Keratinocyte (primary cell): Measurements from ENCODE around the gene ADAM22.

ENCODE experiments used
- EZH2 ChIP-seq: IDR thresholded peaks from one replicate; pipeline ENCODE4 v1.6.1; 2012; ENCODE audit warnings: inconsistent platforms, mild to moderate bottlenecking, low read length, moderate library complexity
- TF ChIP-seq, protein P1 (sequence below), 3 experiments: IDR thresholded peaks in 1 of 3; conservative IDR thresholded peaks in 1 of 3; optimal IDR thresholded peaks in 1 of 3; 2 replicates in 2 of 3; 3 replicates in 1 of 3; pipeline versions ENCODE3 to v1.5.1; 2011; ENCODE audit warnings: low read length in 3 of 3, mild to moderate bottlenecking in 3 of 3, moderate library complexity in 2 of 3, control low read depth in 1 of 3, inconsistent platforms in 1 of 3; ENCODE audit not compliant: insufficient read depth in 2 of 3; ENCODE audit errors: extremely low read depth in 1 of 3

DNA sequence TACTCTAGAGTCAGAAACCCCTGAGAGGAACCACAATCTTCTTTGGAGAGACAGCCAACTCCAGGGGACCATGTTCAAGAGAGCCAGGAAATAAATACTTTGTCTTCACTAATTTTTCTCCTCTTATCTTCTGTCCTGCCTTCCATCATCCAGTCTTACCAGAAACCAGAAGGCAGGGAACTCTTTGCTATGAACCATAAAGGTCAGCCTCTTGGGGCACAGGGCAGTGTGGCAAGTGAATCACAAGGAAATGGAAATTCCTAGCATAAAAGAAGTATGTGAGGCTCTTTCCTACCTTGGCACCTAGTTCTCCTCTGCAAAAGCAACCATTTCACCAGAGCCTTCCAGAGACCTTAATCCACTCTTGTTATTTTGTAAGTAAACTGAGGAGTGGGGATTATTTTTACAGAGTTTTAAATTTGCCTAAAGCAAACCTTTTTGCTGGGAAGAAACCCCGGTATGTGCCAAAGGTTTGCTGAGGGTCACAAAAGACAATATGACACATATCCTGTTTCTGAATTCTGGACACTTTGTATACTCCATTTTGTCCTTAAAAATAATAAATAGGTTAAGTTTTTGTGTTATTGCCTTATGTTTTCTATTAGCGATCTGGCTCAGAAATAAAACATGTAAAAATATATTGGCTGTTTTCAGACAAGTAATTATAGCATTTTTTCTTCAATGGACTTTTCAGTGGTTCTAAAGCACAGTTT, 87.1 kb downstream of the ADAM22 start:
- TF ChIP-seq, protein P1, sequence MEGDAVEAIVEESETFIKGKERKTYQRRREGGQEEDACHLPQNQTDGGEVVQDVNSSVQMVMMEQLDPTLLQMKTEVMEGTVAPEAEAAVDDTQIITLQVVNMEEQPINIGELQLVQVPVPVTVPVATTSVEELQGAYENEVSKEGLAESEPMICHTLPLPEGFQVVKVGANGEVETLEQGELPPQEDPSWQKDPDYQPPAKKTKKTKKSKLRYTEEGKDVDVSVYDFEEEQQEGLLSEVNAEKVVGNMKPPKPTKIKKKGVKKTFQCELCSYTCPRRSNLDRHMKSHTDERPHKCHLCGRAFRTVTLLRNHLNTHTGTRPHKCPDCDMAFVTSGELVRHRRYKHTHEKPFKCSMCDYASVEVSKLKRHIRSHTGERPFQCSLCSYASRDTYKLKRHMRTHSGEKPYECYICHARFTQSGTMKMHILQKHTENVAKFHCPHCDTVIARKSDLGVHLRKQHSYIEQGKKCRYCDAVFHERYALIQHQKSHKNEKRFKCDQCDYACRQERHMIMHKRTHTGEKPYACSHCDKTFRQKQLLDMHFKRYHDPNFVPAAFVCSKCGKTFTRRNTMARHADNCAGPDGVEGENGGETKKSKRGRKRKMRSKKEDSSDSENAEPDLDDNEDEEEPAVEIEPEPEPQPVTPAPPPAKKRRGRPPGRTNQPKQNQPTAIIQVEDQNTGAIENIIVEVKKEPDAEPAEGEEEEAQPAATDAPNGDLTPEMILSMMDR (optimal IDR thresholded peaks at IDR 0.05 in 1 of 3, IDR thresholded peaks at IDR 0.05 in 1 of 3, conservative IDR thresholded peaks at IDR 0.05 in 1 of 3; ENCODE audit: extremely low read depth in 1 of 3, insufficient read depth in 2 of 3, low read length in 3 of 3), result no peak
- no peak for TF ChIP-seq EZH2
